Measurements from ENCODE around the gene LDLRAD1. TPM values are rescaled to one million over a fixed set of nuclear protein-coding genes. Genes with fewer than 3 reads are reported as not detected.
"Not testable (repeated sequence)": the region's sequence is repeated elsewhere in the genome, so short reads cannot be mapped to it uniquely, and the experiment has no call there.

Gene LDLRAD1
- total RNA-seq, 1 donor from 2014 or later: not detected

DNA sequence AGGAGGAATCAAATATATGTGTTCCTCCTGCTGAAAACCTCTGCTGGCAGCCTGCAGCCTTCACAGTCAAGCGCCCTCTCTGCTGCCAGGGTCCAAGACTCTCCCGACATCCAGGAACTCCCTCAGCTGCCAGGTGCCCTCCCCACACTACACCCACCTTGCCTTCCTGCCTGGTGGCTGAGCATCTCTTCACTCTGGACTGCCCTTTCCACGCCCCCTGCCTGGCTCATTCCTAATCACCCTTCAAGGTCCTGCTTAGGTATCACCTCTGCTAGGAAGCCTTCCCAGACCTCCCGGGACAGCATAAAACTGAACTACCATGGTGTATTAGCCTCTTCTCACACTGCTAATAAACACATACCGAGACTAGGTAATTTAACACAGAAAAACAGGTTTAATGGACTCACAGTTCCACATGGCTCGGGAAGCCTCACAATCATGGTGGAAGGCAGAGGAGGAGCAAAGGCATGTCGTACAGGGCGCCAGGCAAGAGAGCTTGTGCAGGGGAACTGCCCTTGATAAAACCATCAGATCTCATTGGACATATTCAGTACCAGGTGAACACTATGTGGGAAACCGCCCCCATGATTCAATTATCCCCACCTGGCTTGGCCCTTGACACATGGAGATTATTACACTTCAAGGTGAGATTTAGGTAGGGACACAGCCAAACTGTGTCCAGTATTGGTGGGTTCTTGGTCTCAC lies 15.3 kb downstream of the LDLRAD1 start:
- intact Hi-C loops (cut with DNase I): no loop called here
- ATAC-seq (ENCODE audit: poor library complexity): no peak
- DNase-seq: no peak

DNA sequence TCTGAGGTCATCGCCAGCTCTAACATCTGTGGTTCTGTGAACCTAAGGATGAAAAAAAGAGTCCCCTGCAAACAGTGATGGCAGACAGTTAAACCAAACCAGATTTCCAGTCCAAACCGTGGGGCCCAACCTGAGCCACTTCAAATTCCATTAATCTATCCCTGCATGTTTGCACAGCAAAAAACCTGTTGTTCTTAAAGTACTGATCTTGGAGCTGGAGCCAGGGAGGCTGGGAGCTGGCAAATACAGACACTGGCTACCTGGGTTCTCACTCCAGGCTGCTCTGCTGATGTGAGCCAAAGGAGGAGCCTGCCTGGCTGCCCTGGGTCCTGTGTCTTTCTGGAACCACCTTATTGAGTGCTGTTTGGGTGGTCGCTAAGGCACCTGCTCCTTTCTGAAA lies 16.4 kb downstream of the LDLRAD1 start:
- intact Hi-C loops (cut with DNase I): no loop called here
- ATAC-seq (ENCODE audit: poor library complexity) (no peak), DNase-seq (no peak)

GRCh38 chr1:53999920-54000319 lies 18.1 kb downstream of the LDLRAD1 start:
- ATAC-seq (ENCODE audit: poor library complexity) (no peak), DNase-seq (no peak)
- intact Hi-C loops (cut with DNase I): no loop called here

GRCh38 chr1:53998223-53998622 lies 19.8 kb downstream of the LDLRAD1 start:
- intact Hi-C loops (cut with DNase I): no loop called here
- DNase-seq: no peak
- no peak for ATAC-seq (ENCODE audit: poor library complexity)

DNA sequence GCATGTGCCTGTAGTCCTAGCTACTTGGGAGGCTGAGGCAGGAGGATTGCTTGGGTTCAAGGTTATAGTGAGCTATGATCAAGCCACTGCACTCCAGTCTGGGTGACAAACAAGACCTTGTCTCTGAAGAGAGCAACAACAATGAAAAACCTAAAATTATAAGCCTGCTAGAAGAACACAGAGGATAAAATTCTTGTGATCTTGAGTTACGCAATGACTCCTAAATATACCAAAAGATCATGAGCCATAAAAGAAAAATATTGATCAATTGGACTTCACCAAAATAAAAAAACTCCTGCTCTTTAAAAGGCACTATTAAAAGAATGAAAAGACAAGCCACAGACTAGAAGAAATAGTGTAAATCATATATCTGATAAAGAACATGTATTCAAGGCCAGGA lies 22.3 kb downstream of the LDLRAD1 start:
- ATAC-seq (ENCODE audit: poor library complexity): no peak
- intact Hi-C loops (cut with DNase I): no loop called here
- no peak for DNase-seq

GRCh38 chr1:53994516-53994915 lies 23.5 kb downstream of the LDLRAD1 start:
- intact Hi-C loops (cut with DNase I); DNase-seq; ATAC-seq (ENCODE audit: poor library complexity): not testable (repeated sequence)

DNA sequence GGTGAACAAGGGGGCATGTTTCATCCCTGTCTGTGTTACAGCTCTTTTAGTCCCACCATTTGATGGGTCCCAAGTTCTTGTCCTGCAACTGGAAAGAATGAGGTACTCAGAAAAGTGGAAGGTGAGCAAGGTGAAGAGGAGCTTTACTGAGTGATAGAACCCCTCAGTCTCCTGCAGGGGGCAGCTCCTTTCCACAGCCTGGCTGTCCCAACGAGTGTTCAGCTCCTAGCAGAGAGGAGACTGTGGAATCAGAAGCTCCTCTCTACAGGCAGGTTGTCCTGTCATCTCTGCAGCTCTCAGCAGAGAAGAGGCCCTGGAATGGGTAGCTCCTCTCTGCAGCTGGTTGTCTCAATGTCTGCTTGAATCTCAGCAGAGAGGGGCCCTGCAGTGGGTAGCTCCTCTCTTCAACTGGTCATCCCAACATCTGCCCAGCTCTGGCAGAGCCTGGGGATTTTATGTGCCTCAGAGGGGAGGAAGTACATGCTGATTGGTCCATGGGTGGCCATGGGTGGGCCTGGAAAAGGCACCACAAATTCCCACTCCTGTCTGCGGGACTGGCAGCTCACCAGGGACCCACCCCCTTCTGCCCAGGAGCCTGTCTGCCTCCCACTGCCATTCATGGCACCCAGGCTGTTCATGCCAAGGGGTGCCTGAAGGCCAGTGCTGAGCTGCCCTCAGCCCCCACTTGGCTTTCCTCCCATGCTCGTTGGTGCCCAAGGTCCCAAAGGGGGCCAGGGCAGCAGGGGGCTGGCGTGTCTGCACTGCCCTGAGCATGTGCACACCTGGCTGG lies 25.7 kb downstream of the LDLRAD1 start:
- DNase-seq (no peak), ATAC-seq (ENCODE audit: poor library complexity) (no peak)
- intact Hi-C loops (cut with DNase I): no loop called here

DNA sequence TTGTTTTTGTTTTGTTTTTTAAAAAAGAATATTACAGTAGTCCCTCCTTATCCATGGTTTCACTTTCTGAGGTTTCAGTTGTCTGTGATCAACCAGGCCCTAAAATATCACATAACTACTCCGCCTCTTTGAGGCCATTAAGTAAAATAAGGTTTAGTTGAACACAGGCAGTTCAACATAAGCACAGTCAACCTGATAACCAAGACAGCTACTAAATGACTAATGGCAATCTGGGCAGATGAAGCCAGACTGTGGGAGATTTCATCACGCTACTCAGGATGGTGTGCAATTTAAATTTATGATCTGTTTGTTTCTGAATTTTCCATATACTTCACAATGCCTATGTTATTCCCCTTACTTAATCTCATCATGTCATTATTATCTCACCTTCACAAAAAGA lies 30.1 kb downstream of the LDLRAD1 start:
- no peak for ATAC-seq (ENCODE audit: poor library complexity)
- no peak for DNase-seq
- intact Hi-C loops (cut with DNase I): no loop called here

DNA sequence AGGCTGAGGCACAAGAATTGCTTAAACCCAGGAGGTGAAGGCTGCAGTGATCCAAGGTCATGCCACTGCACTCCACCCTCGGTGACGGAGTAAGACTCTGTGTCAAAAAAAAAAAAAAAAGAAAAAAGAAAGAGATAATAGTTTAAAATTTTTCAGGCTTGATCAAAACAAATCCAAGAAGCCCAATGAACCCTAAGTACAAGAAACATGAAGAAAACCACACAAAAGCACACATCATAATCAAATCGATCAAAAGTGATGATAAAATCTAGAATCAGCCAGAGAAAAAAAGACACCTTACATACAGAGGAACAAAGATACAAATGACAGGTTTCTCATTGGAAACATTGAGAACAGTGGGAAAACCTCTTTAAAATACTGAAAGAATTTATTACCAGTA lies 31.5 kb downstream of the LDLRAD1 start:
- DNase-seq: no peak
- intact Hi-C loops (cut with DNase I): no loop called here
- ATAC-seq (ENCODE audit: poor library complexity): no peak

GRCh38 chr1:53984726-53985125 lies 33.3 kb downstream of the LDLRAD1 start:
- intact Hi-C loops (cut with DNase I): no loop called here
- ATAC-seq (ENCODE audit: poor library complexity): no peak

GRCh38 chr1:53982763-53983104 lies 35.3 kb downstream of the LDLRAD1 start:
- intact Hi-C loops (cut with DNase I): no loop called here
- DNase-seq (no peak), ATAC-seq (ENCODE audit: poor library complexity) (no peak)

More at GRCh38 chr1:53984726-53985125, 33.3 kb downstream of the LDLRAD1 start:
- no peak for DNase-seq

DNA sequence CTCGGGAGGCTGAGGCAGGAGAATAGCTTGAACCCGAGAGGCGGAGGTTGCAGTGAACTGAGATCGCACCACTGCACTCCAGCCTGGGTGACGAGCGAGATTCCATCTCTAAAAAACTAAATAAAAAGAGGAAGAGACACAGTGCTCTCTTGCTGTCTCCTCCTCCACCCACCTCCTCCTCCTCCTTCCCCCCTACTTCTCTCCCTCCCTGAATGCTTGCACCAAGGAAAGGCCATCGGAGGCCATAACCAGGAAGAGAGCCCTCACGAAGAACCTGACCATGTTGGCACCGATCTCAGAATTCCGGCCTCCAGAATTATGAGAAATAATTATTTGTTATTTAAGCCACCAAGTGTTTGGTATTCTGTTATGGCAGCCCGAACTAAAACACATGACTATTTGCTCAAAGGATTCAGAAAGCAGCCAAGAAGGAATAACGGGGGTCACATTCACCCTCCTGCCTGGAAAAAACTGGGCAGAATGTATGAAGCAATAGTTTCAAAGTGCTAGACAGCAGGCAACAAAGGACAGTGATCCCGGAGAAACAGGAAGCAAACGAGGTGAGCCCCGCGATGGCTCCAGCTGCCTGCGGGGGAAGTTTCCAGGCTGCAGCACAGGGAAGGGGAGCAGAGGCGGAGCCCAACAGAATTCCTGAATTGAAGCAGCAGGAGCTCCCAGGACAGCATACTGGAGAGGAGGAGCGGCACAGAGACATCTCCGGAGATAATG lies 35.8 kb downstream of the LDLRAD1 start:
- DNase-seq (peak; percentile 52), ATAC-seq (ENCODE audit: poor library complexity) (peak; percentile 76)
- intact Hi-C loops (cut with DNase I): no loop called here

- intact Hi-C loops (cut with DNase I): no loop called here
- no peak for ATAC-seq (ENCODE audit: poor library complexity)
- DNase-seq: no peak
Observed at GRCh38 chr1:53981220-53981619, 36.8 kb downstream of the LDLRAD1 start.

GRCh38 chr1:53979712-53980450 lies 38.1 kb downstream of the LDLRAD1 start:
- ATAC-seq (ENCODE audit: poor library complexity) (no peak), DNase-seq (no peak)
- intact Hi-C loops (cut with DNase I): no loop called here

GRCh38 chr1:53975861-53976260 lies 42.1 kb downstream of the LDLRAD1 start:
- no peak for DNase-seq
- no peak for ATAC-seq (ENCODE audit: poor library complexity)
- intact Hi-C loops (cut with DNase I): no loop called here

GRCh38 chr1:53971718-53972117 lies 46.3 kb downstream of the LDLRAD1 start:
- DNase-seq (no peak), ATAC-seq (ENCODE audit: poor library complexity) (no peak)
- intact Hi-C loops (cut with DNase I): no loop called here

DNA sequence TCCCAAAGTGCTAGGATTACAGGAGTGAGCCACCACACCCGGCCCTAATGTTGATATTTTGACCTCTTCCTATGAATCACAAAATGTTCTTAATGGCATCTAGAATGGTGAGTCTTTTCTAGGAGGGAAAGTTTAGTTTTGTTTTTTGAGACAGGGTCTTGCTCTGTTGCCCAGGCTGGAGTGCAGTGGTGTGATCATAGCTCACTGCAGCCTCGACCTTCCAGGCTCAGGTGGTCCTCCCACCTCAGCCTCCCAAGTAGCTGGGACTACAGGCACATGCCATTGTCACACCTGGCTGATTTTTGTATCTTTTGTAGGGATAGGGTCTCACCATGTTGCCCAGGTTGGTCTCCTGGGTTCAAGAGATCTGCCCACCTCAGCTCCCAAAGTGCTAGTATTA lies 48.7 kb downstream of the LDLRAD1 start:
- not testable (repeated sequence) for DNase-seq; ATAC-seq (ENCODE audit: poor library complexity)
- intact Hi-C loops (cut with DNase I): loop anchor here (5.0 kb wide), 1 partner anchor 102 kb away; no protein-coding TSS in a partner anchor

GRCh38 chr1:53968125-53968513 lies 49.9 kb downstream of the LDLRAD1 start:
- intact Hi-C loops (cut with DNase I): loop anchor here (5.0 kb wide), 1 partner anchor 101 kb away; no protein-coding TSS in a partner anchor
- no peak for DNase-seq
- ATAC-seq (ENCODE audit: poor library complexity): no peak
